DND-41 (cell line): Measurements from ENCODE around the gene FRK.

Source experiments
- ATAC-seq: fragments of 200-7000 bp; cut with Tn5 transposase; 3 replicates; pipeline ENCODE4 v1.9.1; 2021; ENCODE audit warnings: low read depth; ENCODE audit not compliant: insufficient read depth
- DNase-seq: peaks from one replicate; pipeline ENCODE4 v3.0.0-alpha.2; 2020
- H2AFZ ChIP-seq: 2 replicates; pipeline ENCODE4 v1.6.0; 2012; ENCODE audit warnings: low read depth, low read length
- H3K27ac ChIP-seq: 2 replicates; pipeline ENCODE4 v1.5.1; 2012; ENCODE audit warnings: low read length, inconsistent platforms
- H3K27me3 ChIP-seq: fragments of 200-600 bp; sonication (generic); 2 replicates; pipeline ENCODE4 v1.6.0; 2012; ENCODE audit warnings: low read length, mild to moderate bottlenecking, inconsistent platforms; ENCODE audit not compliant: insufficient read depth, poor library complexity
- H3K36me3 ChIP-seq: 2 replicates; pipeline ENCODE4 v1.5.1; 2012; ENCODE audit warnings: low read length, inconsistent platforms; ENCODE audit not compliant: insufficient read depth
- H3K4me1 ChIP-seq: 2 replicates; pipeline ENCODE4 v1.5.1; 2012; ENCODE audit warnings: mild to moderate bottlenecking, low read length; ENCODE audit not compliant: insufficient read depth
- H3K4me2 ChIP-seq: 2 replicates; pipeline ENCODE4 v1.6.0; 2012; ENCODE audit warnings: mild to moderate bottlenecking, moderate library complexity, low read length, inconsistent platforms; ENCODE audit not compliant: insufficient read depth
- H3K4me3 ChIP-seq, 2 experiments: fragments of 200-600 bp in 1 of 2; shearing (Covaris generic) in 1 of 2; 2 replicates each; pipeline ENCODE4 v1.5.1; 2012 to 2016; ENCODE audit warnings: inconsistent platforms in 2 of 2, low read length in 2 of 2, mild to moderate bottlenecking in 2 of 2, low read depth in 1 of 2, moderate library complexity in 1 of 2
- H3K79me2 ChIP-seq: 2 replicates; pipeline ENCODE4 v1.6.0; 2012; ENCODE audit warnings: low read length, inconsistent platforms; ENCODE audit not compliant: insufficient read depth
- H3K9ac ChIP-seq: 2 replicates; pipeline ENCODE4 v1.6.0; 2012; ENCODE audit warnings: low read depth, mild to moderate bottlenecking, inconsistent platforms, low read length, moderate library complexity
- H3K9me3 ChIP-seq: 2 replicates; pipeline ENCODE4 v1.5.1; 2012; ENCODE audit warnings: low read length, moderate library complexity, mild to moderate bottlenecking, inconsistent platforms; ENCODE audit not compliant: insufficient read depth, severe bottlenecking
- H4K20me1 ChIP-seq: 2 replicates; pipeline ENCODE4 v1.6.0; 2012; ENCODE audit warnings: low read length; ENCODE audit not compliant: insufficient read depth
- CTCF ChIP-seq: IDR thresholded peaks from 2 replicates; pipeline ENCODE4 v1.5.1; 2012; ENCODE audit warnings: borderline replicate concordance, low read length, moderate library complexity, mild to moderate bottlenecking; ENCODE audit not compliant: poor library complexity, severe bottlenecking; ENCODE audit errors: extremely low read depth
- EZH2 ChIP-seq: IDR thresholded peaks from 3 replicates; pipeline ENCODE4 v1.6.1; 2012; ENCODE audit warnings: borderline replicate concordance, low read depth, mild to moderate bottlenecking, moderate library complexity, low read length, inconsistent platforms; ENCODE audit not compliant: severe bottlenecking

The FRK gene

GRCh38 chr6:116033687-116034303, 26.9 kb downstream of the FRK start:
- TF ChIP-seq CTCF (no peak), EZH2 (no peak)
- ATAC-seq (no peak), DNase-seq (no peak)
- H3K4me2 ChIP-seq = no peak overlapping the region
- H4K20me1 ChIP-seq = no peaks in the 10 kb centered on the region
- H3K36me3 ChIP-seq = no peaks in the 10 kb centered on the region
- H2AFZ ChIP-seq = no peak overlapping the region
- no peak overlapping the region for H3K4me3 ChIP-seq
- H3K27ac ChIP-seq = no peak overlapping the region
- H3K4me1 ChIP-seq = no peaks in the 10 kb centered on the region
- H3K79me2 ChIP-seq = no peaks in the 10 kb centered on the region
- no peak overlapping the region for H3K9ac ChIP-seq
- no peaks in the 10 kb centered on the region for H3K9me3 ChIP-seq
- no peaks in the 10 kb centered on the region for H3K27me3 ChIP-seq

- Histone ChIP-seq H3K9me3 (no peaks in the 10 kb centered on the region), H3K4me1 (no peaks in the 10 kb centered on the region), H3K27me3 (no peaks in the 10 kb centered on the region), H3K79me2 (no peaks in the 10 kb centered on the region), H3K36me3 (no peaks in the 10 kb centered on the region), H3K9ac (no peak overlapping the region), H4K20me1 (no peaks in the 10 kb centered on the region), H3K4me2 (no peak overlapping the region), H2AFZ (no peak overlapping the region), H3K27ac (no peak overlapping the region), H3K4me3 (no peak overlapping the region)
- DNase-seq (no peak), ATAC-seq (no peak)
- TF ChIP-seq CTCF (no peak), EZH2 (no peak)
Observed at GRCh38 chr6:116030770-116031169, 29.9 kb downstream of the FRK start.

DNA sequence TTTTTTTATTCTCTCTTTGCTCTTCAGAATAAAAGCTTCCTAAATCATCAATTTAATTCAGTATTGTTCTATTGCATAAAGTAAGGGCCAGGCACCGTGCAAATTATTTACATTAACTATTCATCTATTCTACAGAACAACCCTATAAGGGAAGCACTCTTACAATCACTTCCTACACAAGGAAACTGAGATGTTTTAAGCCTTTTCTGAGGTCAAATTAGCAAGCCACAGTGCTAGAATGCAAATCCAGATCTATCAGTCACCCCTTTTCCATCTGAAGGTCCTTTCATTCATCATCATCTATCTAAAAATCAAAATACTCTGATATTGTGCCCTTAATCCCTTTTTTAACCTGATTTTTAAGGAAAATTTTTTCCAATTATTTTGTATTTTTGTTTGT, 31.2 kb downstream of the FRK start:
- no peak overlapping the region for H3K27ac ChIP-seq
- no peaks in the 10 kb centered on the region for H4K20me1 ChIP-seq
- H3K4me2 ChIP-seq = no peak overlapping the region
- DNase-seq (no peak), ATAC-seq (no peak)
- no peaks in the 10 kb centered on the region for H3K27me3 ChIP-seq
- no peaks in the 10 kb centered on the region for H3K36me3 ChIP-seq
- no peak overlapping the region for H2AFZ ChIP-seq
- H3K79me2 ChIP-seq = no peaks in the 10 kb centered on the region
- H3K9me3 ChIP-seq = no peaks in the 10 kb centered on the region
- no peak overlapping the region for H3K9ac ChIP-seq
- no peak overlapping the region for H3K4me3 ChIP-seq
- TF ChIP-seq EZH2 (no peak), CTCF (no peak)
- H3K4me1 ChIP-seq = no peaks in the 10 kb centered on the region
